H1 (cell line): Measurements from ENCODE around the gene EGR1. TPM values are rescaled to one million over a fixed set of nuclear protein-coding genes. Genes with fewer than 3 reads are reported as not detected.

Source experiments
- CTCF ChIA-PET: fragments of 300-600 bp; sonication (Branson Sonifier 250); formaldehyde crosslinking; loops from one replicate; lab custom pipeline; 2021; ENCODE audit not compliant: partially characterized antibody; lab: Charles Lee
- POLR2A ChIA-PET: fragments of 300-600 bp; sonication (Branson Sonifier 250); formaldehyde crosslinking; loops from one replicate; lab custom pipeline; 2021; ENCODE audit warnings: inconsistent platforms; ENCODE audit not compliant: partially characterized antibody; lab: Charles Lee
- DNase-seq, 2 experiments: peaks; one replicate each; pipeline versions ENCODE4 v3.0.0 to v3.0.0-alpha.2; 2010 to 2022; ENCODE audit warnings: low spot score in 2 of 2, low read depth in 1 of 2, mixed read lengths in 1 of 2
- FAIRE-seq: peaks from 2 replicates; lab custom pipeline; 2011; peaks lifted over from hg19 to GRCh38; lab: Jason Lieb, UNC
- H2AFZ ChIP-seq: 2 replicates; pipeline ENCODE4 v1.8.1; 2012; ENCODE audit warnings: low read length, inconsistent platforms
- H2AK5ac ChIP-seq: 2 replicates; pipeline ENCODE4 v1.6.1; 2013; ENCODE audit warnings: low read depth, low read length
- H2BK120ac ChIP-seq: replicated peaks from 2 replicates; pipeline ENCODE3; 2013; ENCODE audit warnings: low read depth, low read length, inconsistent platforms
- H2BK12ac ChIP-seq: 2 replicates; pipeline ENCODE4 v1.6.1; 2013; ENCODE audit warnings: low read depth, low read length
- H2BK15ac ChIP-seq: 2 replicates; pipeline ENCODE4 v1.6.1; 2013; ENCODE audit warnings: low read length
- H2BK20ac ChIP-seq: 2 replicates; pipeline ENCODE4 v1.6.1; 2013; ENCODE audit warnings: low read length
- H2BK5ac ChIP-seq: 2 replicates; pipeline ENCODE4 v1.6.1; 2013; ENCODE audit warnings: low read depth, low read length
- H3K14ac ChIP-seq: 2 replicates; pipeline ENCODE4 v1.6.1; 2013; ENCODE audit warnings: inconsistent platforms; ENCODE audit not compliant: insufficient read length
- H3K18ac ChIP-seq: 2 replicates; pipeline ENCODE4 v1.6.1; 2013; ENCODE audit warnings: low read length; ENCODE audit errors: extremely low read depth
- H3K23ac ChIP-seq: 2 replicates; pipeline ENCODE4 v1.6.1; 2013; ENCODE audit warnings: inconsistent platforms; ENCODE audit not compliant: insufficient read length
- H3K23me2 ChIP-seq: 2 replicates; pipeline ENCODE4 v1.6.1; 2013; ENCODE audit warnings: low read depth, low read length
- H3K27ac ChIP-seq: 2 replicates; pipeline ENCODE4 v1.6.1; 2011; ENCODE audit warnings: low read depth, low read length, inconsistent platforms
- H3K27me3 ChIP-seq, 4 experiments: replicated peaks in 1 of 4; 1 replicate in 1 of 4; 2 replicates in 3 of 4; pipeline versions ENCODE4 v1.6.1 to v1.8.1; 2011 to 2013; ENCODE audit warnings: low read length in 3 of 4, mild to moderate bottlenecking in 3 of 4, inconsistent platforms in 2 of 4, mixed read lengths in 2 of 4, moderate library complexity in 1 of 4; ENCODE audit not compliant: control insufficient read depth in 3 of 4, insufficient read depth in 3 of 4; ENCODE audit errors: extremely low read depth in 1 of 4
- H3K36me3 ChIP-seq, 4 experiments: 2 replicates each; pipeline versions ENCODE4 v1.6.1 to v1.8.1; 2011 to 2013; ENCODE audit warnings: mild to moderate bottlenecking in 4 of 4, low read length in 3 of 4, moderate library complexity in 2 of 4, control low read depth in 1 of 4, inconsistent platforms in 1 of 4; ENCODE audit not compliant: insufficient read depth in 4 of 4, control insufficient read depth in 2 of 4
- H3K4ac ChIP-seq: replicated peaks from 2 replicates; pipeline ENCODE3; 2013; ENCODE audit warnings: low read length, low read depth, mixed read lengths, inconsistent platforms; ENCODE audit not compliant: insufficient read length
- H3K4me1 ChIP-seq, 4 experiments: replicated peaks in 1 of 4; 1 replicate in 1 of 4; 2 replicates in 3 of 4; pipeline versions ENCODE4 v1.6.1 to v1.8.1; 2011 to 2013; ENCODE audit warnings: low read length in 3 of 4, inconsistent platforms in 2 of 4, mixed read lengths in 1 of 4; ENCODE audit not compliant: insufficient read depth in 4 of 4, control insufficient read depth in 3 of 4
- H3K4me2 ChIP-seq, 2 experiments: 2 replicates each; pipeline versions ENCODE4 v1.6.1 to v1.8.1; 2011 to 2013; ENCODE audit warnings: low read depth in 2 of 2, low read length in 2 of 2, control low read depth in 1 of 2, inconsistent platforms in 1 of 2, mild to moderate bottlenecking in 1 of 2; ENCODE audit not compliant: insufficient read depth in 1 of 2
- H3K4me3 ChIP-seq, 4 experiments: fragments of 200-600, 300-600 bp in 1 of 4; sonication (generic), shearing (Covaris generic), sonication (Bioruptor Twin) in 1 of 4; 2 replicates each; pipeline versions ENCODE4 v1.5.1 to v1.8.1; 2011 to 2016; ENCODE audit warnings: low read length in 4 of 4, low read depth in 3 of 4, control low read depth in 2 of 4, inconsistent platforms in 2 of 4, mild to moderate bottlenecking in 2 of 4, mixed read lengths in 1 of 4, moderate library complexity in 1 of 4; ENCODE audit not compliant: insufficient read depth in 2 of 4; ENCODE audit errors: extremely low read depth in 1 of 4
- H3K56ac ChIP-seq: replicated peaks from 2 replicates; pipeline ENCODE3; 2013; ENCODE audit warnings: low read depth, mild to moderate bottlenecking, mixed read lengths, low read length, inconsistent platforms; ENCODE audit not compliant: insufficient read length
- H3K79me1 ChIP-seq: 2 replicates; pipeline ENCODE4 v1.6.1; 2013; ENCODE audit warnings: low read depth, low read length, control low read depth
- H3K79me2 ChIP-seq, 2 experiments: 2 replicates each; pipeline versions ENCODE4 v1.6.1 to v1.8.1; 2012 to 2013; ENCODE audit warnings: low read length in 2 of 2, mild to moderate bottlenecking in 2 of 2, inconsistent platforms in 1 of 2; ENCODE audit not compliant: insufficient read depth in 2 of 2, control insufficient read depth in 1 of 2
- H3K9ac ChIP-seq, 4 experiments: replicated peaks in 1 of 4; 1 replicate in 1 of 4; 2 replicates in 3 of 4; pipeline versions ENCODE4 v1.6.1 to v1.8.1; 2011 to 2013; ENCODE audit warnings: low read depth in 3 of 4, low read length in 3 of 4, control low read depth in 2 of 4, mild to moderate bottlenecking in 2 of 4, moderate library complexity in 2 of 4, inconsistent platforms in 1 of 4; ENCODE audit errors: extremely low read depth in 1 of 4
- H3K9me3 ChIP-seq, 2 experiments: 2 replicates each; pipeline versions ENCODE4 v1.6.1 to v1.8.1; 2012 to 2013; ENCODE audit warnings: mild to moderate bottlenecking in 2 of 2, moderate library complexity in 2 of 2, control low read depth in 1 of 2, inconsistent platforms in 1 of 2, low read depth in 1 of 2, low read length in 1 of 2, mixed read lengths in 1 of 2; ENCODE audit not compliant: insufficient read depth in 2 of 2
- H4K20me1 ChIP-seq, 2 experiments: replicated peaks in 1 of 2; 2 replicates each; pipeline versions ENCODE3 to v1.8.1; 2011 to 2013; ENCODE audit warnings: inconsistent platforms in 2 of 2, low read length in 2 of 2, mild to moderate bottlenecking in 1 of 2; ENCODE audit not compliant: insufficient read depth in 2 of 2, control insufficient read depth in 1 of 2
- H4K5ac ChIP-seq: 2 replicates; pipeline ENCODE4 v1.6.1; 2013; ENCODE audit warnings: low read length, low read depth, mixed read lengths, inconsistent platforms; ENCODE audit not compliant: insufficient read length
- H4K8ac ChIP-seq: 2 replicates; pipeline ENCODE4 v1.8.0; 2013; ENCODE audit warnings: mild to moderate bottlenecking, moderate library complexity, low read length, inconsistent platforms; ENCODE audit not compliant: insufficient read depth; ENCODE audit errors: extremely low read depth
- H4K91ac ChIP-seq: replicated peaks from 2 replicates; pipeline ENCODE3; 2013; ENCODE audit warnings: low read length, mixed read lengths, inconsistent platforms; ENCODE audit not compliant: insufficient read length
- ATF2 ChIP-seq: IDR thresholded peaks from 2 replicates; pipeline ENCODE4 v1.6.1; 2012; ENCODE audit warnings: low read length, inconsistent platforms
- BCL11A ChIP-seq, 2 experiments: IDR thresholded peaks; one replicate each; pipeline ENCODE4 v1.6.1; 2011; ENCODE audit warnings: low read depth in 2 of 2, low read length in 2 of 2, mild to moderate bottlenecking in 2 of 2
- KDM4A ChIP-seq: IDR thresholded peaks from one replicate; pipeline ENCODE4 v1.7.1; 2012; ENCODE audit warnings: low read depth, mild to moderate bottlenecking, moderate library complexity, low read length, inconsistent platforms; ENCODE audit not compliant: severe bottlenecking
- POLR2A ChIP-seq, 2 experiments: IDR thresholded peaks; 1 replicate in 1 of 2; 2 replicates in 1 of 2; pipeline ENCODE4 v1.6.1; 2011; ENCODE audit warnings: low read depth in 2 of 2, low read length in 2 of 2, mild to moderate bottlenecking in 2 of 2; ENCODE audit errors: control extremely low read depth in 1 of 2
- POLR2AphosphoS5 ChIP-seq: IDR thresholded peaks from 2 replicates; pipeline ENCODE4 v1.6.1; 2011; ENCODE audit warnings: low read depth, low read length
- RFX5 ChIP-seq: IDR thresholded peaks from 2 replicates; pipeline ENCODE4 v1.6.1; 2011; ENCODE audit warnings: low read depth, low read length, improper control_type of control experiment, borderline replicate concordance
- RNF2 ChIP-seq: fragments of 200-900, 300-1000 bp; sonication (generic); IDR thresholded peaks from 2 replicates; pipeline ENCODE4 v1.7.1; 2016; ENCODE audit warnings: borderline replicate concordance, low read depth, mild to moderate bottlenecking, antibody characterized with exemption, low read length; ENCODE audit not compliant: poor library complexity, severe bottlenecking; ENCODE audit errors: missing control alignments
- SIRT6 ChIP-seq: IDR thresholded peaks from one replicate; pipeline ENCODE4 v1.7.1; 2012; ENCODE audit warnings: low read length, inconsistent platforms
- SIX5 ChIP-seq: IDR thresholded peaks from 2 replicates; pipeline ENCODE4 v1.6.1; 2011; ENCODE audit warnings: mild to moderate bottlenecking, low read depth, low read length
- SP4 ChIP-seq: IDR thresholded peaks from 2 replicates; pipeline ENCODE4 v1.6.1; 2012; ENCODE audit warnings: low read length, inconsistent platforms
- WGBS, 2 experiments: shearing (Covaris generic) in 1 of 2; methylation state at CpG; one replicate each; pipeline versions ENCODE4 v1.1.6 to v1.1.7; 2013 to 2015; ENCODE audit warnings: low lambda C conversion rate in 2 of 2, mixed read lengths in 2 of 2, inconsistent platforms in 1 of 2, low coverage in 1 of 2, missing lambda C conversion rate in 1 of 2; ENCODE audit not compliant: insufficient replicate concordance in 2 of 2, insufficient coverage in 1 of 2, insufficient read length in 1 of 2; ENCODE audit errors: extremely low coverage in 1 of 2, missing lambda C conversion rate in 1 of 2; 5-methylcytosine and 5-hydroxymethylcytosine counted together
- polyA plus RNA-seq, 7 experiments: library from polyadenylated mRNA; depleted of rRNA in 3 of 7; stranded (reverse) in 5 of 7; unstranded in 2 of 7; fragments of >200 nt in 5 of 7; fragments of 200-250 nt in 2 of 7; gene quantifications; 1 replicate in 5 of 7; 2 replicates in 1 of 7; 4 replicates in 1 of 7; pipeline versions ENCODE4 v1.2.1 to v1.2.3, GENCODE V29; 2011 to 2013; ENCODE audit warnings: missing spikeins in 2 of 7, mixed read lengths in 2 of 7
- total RNA-seq: library from RNA; stranded (reverse); fragmentation: NEBNext Ultra II Directional; extraction: Animal tissue kit (Norgen Biotek cat#: 25700); gene quantifications from 2 replicates; pipeline ENCODE4 v1.2.1, GENCODE V29; 2021

Gene EGR1
- total and polyA plus RNA-seq, 2 of the 8 experiments (the other 6 are each of a cell fraction or from before 2014, with no cell fraction given) = 16.2 to 35.5 TPM

- H3K79me2 ChIP-seq = peaks cover 0 to 4% of the 10 kb centered on the region in 2 experiments; a peak in 1 of 4 replicates
- no peak overlapping the region for H3K14ac ChIP-seq
- H2BK15ac ChIP-seq = no peak overlapping the region
- H4K20me1 ChIP-seq = peaks cover 11 to 17% of the 10 kb centered on the region in 2 experiments
- peaks cover 0 to 18% (median 4%) of the 10 kb centered on the region in 4 experiments; a peak in 5 of 8 replicates for H3K36me3 ChIP-seq
- FAIRE-seq (peak; percentile 62), DNase-seq (no peak)
- ChIA-PET POLR2A (interaction anchor here (0.7 to 15.1 kb wide), 3 partner anchors 20 to 91 kb away, joined by 3 to 294 read pairs (median 4); no protein-coding TSS in a partner anchor), CTCF (interaction anchor here (0.7 to 1.6 kb wide), 5 partner anchors 20 to 234 kb away, joined by 3 to 10 read pairs (median 3); no protein-coding TSS in a partner anchor)
- no peak overlapping the region for H3K56ac ChIP-seq
- H3K4me1 ChIP-seq = peaks cover 2 to 11% (median 5%) of the 10 kb centered on the region in 4 experiments
- H2BK20ac ChIP-seq = no peak overlapping the region
- H3K4ac ChIP-seq = no peak overlapping the region
- H3K9me3 ChIP-seq = no peaks in the 10 kb centered on the region
- H3K4me2 ChIP-seq = no peak overlapping the region
- H3K23me2 ChIP-seq = peaks cover 9% of the 10 kb centered on the region; the same call in 1 of the 2 replicates
- no peak overlapping the region for H2AFZ ChIP-seq
- H2BK12ac ChIP-seq = no peak overlapping the region
- H2BK120ac ChIP-seq = no peak overlapping the region
- no peak overlapping the region for H3K4me3 ChIP-seq
- peaks cover 0 to 14% (median 12%) of the 10 kb centered on the region in 4 experiments; a peak in 5 of 7 replicates for H3K27me3 ChIP-seq
- H3K23ac ChIP-seq = no peak overlapping the region
- no peaks in the 10 kb centered on the region; the same call in 1 of the 2 replicates for H3K79me1 ChIP-seq
- H2AK5ac ChIP-seq = no peak overlapping the region
- H4K91ac ChIP-seq = no peak overlapping the region
- no peak overlapping the region for H2BK5ac ChIP-seq
- no peak overlapping the region for H3K18ac ChIP-seq
- WGBS, 2 experiments = 91% methylated on average over 3 of the region's 3 CpGs; no CpG with 5 or more reads in 1 of the 2 experiments
- no peak overlapping the region for H3K9ac ChIP-seq
- 0 out of 2 replicates have a peak overlapping the region, but pooled peaks have one; percentile 31 for H4K8ac ChIP-seq
- H4K5ac ChIP-seq = no peak overlapping the region
- no peak overlapping the region for H3K27ac ChIP-seq
- peak; percentile 94 for TF ChIP-seq POLR2AphosphoS5
- peak in 1 of 2 experiments; percentile 92; a peak in 2 of 3 replicates for TF ChIP-seq POLR2A (IDR thresholded peaks at IDR 0.05; ENCODE audit: control extremely low read depth in 1 of 2, low read depth in 2 of 2, low read length in 2 of 2)
- TF ChIP-seq BCL11A (IDR thresholded peaks at IDR 0.05; ENCODE audit: low read depth in 2 of 2, low read length in 2 of 2) = peak; percentile 6 to 52
- TF ChIP-seq ATF2 = 0 out of 2 replicates have a peak, but pooled peaks have one; percentile 6
- peak; percentile 68; the same call in 1 of the 2 replicates for TF ChIP-seq SP4
- TF ChIP-seq SIX5 = no peak
- peak; percentile 75 for TF ChIP-seq SIRT6
- TF ChIP-seq RFX5 = no peak
- TF ChIP-seq RNF2 = no peak
- TF ChIP-seq KDM4A = peak; percentile 10
These were observed 5.2 kb downstream of the EGR1 start for GRCh38 chr5:138470322-138471051.
